ENCODE data around the gene ACSS3.
A peak's percentile ranks its signal among the peaks of the same experiment; 100 is the strongest.

ACSS3 gene

GRCh38 chr12:81162391-81163136 is 84.7 kb downstream of the ACSS3 start:
- H3K4me3 ChIP-seq (replicated peaks in 1 of 2; ENCODE audit: low read depth in 2 of 2, low read length in 2 of 2), result no peak overlapping the region
- TF ChIP-seq CTCF (IDR thresholded peaks at IDR 0.05; ENCODE audit: low read depth, low read length), result no peak
- DNase-seq (ENCODE audit: low read depth in 2 of 2), result no peak

- no peak for TF ChIP-seq CTCF (IDR thresholded peaks at IDR 0.05; ENCODE audit: low read depth, low read length)
- no peak overlapping the region for H3K4me3 ChIP-seq (replicated peaks in 1 of 2; ENCODE audit: low read depth in 2 of 2, low read length in 2 of 2)
- no peak for DNase-seq (ENCODE audit: low read depth in 2 of 2)
Observed at GRCh38 chr12:81164827-81165226, 86.9 kb downstream of the ACSS3 start.

GRCh38 chr12:81166790-81167189 is 88.9 kb downstream of the ACSS3 start:
- H3K4me3 ChIP-seq (replicated peaks in 1 of 2; ENCODE audit: low read depth in 2 of 2, low read length in 2 of 2), result no peak overlapping the region
- no peak for DNase-seq (ENCODE audit: low read depth in 2 of 2)
- no peak for TF ChIP-seq CTCF (IDR thresholded peaks at IDR 0.05; ENCODE audit: low read depth, low read length)

- no peak for TF ChIP-seq CTCF (IDR thresholded peaks at IDR 0.05; ENCODE audit: low read depth, low read length)
- DNase-seq (ENCODE audit: low read depth in 2 of 2), result peak; percentile 37 to 39
- no peak overlapping the region for H3K4me3 ChIP-seq (replicated peaks in 1 of 2; ENCODE audit: low read depth in 2 of 2, low read length in 2 of 2)
Observed at GRCh38 chr12:81167694-81168093, 89.8 kb downstream of the ACSS3 start.

- no peak for TF ChIP-seq CTCF (IDR thresholded peaks at IDR 0.05; ENCODE audit: low read depth, low read length)
- DNase-seq (ENCODE audit: low read depth in 2 of 2), result no peak
- H3K4me3 ChIP-seq (replicated peaks in 1 of 2; ENCODE audit: low read depth in 2 of 2, low read length in 2 of 2), result no peak overlapping the region
Observed at GRCh38 chr12:81168445-81168844, 90.6 kb downstream of the ACSS3 start.

GRCh38 chr12:81170072-81170471 is 92.2 kb downstream of the ACSS3 start:
- DNase-seq (ENCODE audit: low read depth in 2 of 2), result peak; percentile 8 to 39
- H3K4me3 ChIP-seq (replicated peaks in 1 of 2; ENCODE audit: low read depth in 2 of 2, low read length in 2 of 2), result no peak overlapping the region
- TF ChIP-seq CTCF (IDR thresholded peaks at IDR 0.05; ENCODE audit: low read depth, low read length), result no peak

- DNase-seq (ENCODE audit: low read depth in 2 of 2), result no peak
- no peak for TF ChIP-seq CTCF (IDR thresholded peaks at IDR 0.05; ENCODE audit: low read depth, low read length)
- H3K4me3 ChIP-seq (replicated peaks in 1 of 2; ENCODE audit: low read depth in 2 of 2, low read length in 2 of 2), result no peak overlapping the region
Observed at GRCh38 chr12:81172851-81173250, 95.0 kb downstream of the ACSS3 start.
